Muscle layer of duodenum (tissue), 2 donors: ENCODE results near the gene LYRM4.

Experiments
- H3K27ac ChIP-seq: one replicate; pipeline ENCODE4 v1.7.0; 2013; ENCODE audit warnings: mild to moderate bottlenecking, low read length
- H3K27me3 ChIP-seq: one replicate; pipeline ENCODE4 v1.7.0; 2013; ENCODE audit warnings: low read depth, mild to moderate bottlenecking, control low read depth, low read length
- H3K36me3 ChIP-seq, 2 donors: one replicate each; pipeline ENCODE4 v1.7.0; 2013; ENCODE audit warnings: low read length in 2 of 2, control low read depth in 1 of 2, mild to moderate bottlenecking in 1 of 2; ENCODE audit not compliant: insufficient read depth in 2 of 2, control insufficient read depth in 1 of 2
- H3K4me1 ChIP-seq, 2 donors: one replicate each; pipeline ENCODE4 v1.7.0; 2013; ENCODE audit warnings: low read length in 2 of 2, mild to moderate bottlenecking in 2 of 2, control low read depth in 1 of 2, moderate library complexity in 1 of 2; ENCODE audit not compliant: insufficient read depth in 2 of 2, control insufficient read depth in 1 of 2
- H3K4me3 ChIP-seq, 2 donors: one replicate each; pipeline ENCODE4 v1.7.0; 2013; ENCODE audit warnings: low read length in 2 of 2, low read depth in 1 of 2, mild to moderate bottlenecking in 1 of 2
- H3K9me3 ChIP-seq, 2 donors: one replicate each; pipeline ENCODE4 v1.7.0; 2013; ENCODE audit warnings: low read length in 2 of 2, control low read depth in 1 of 2, mild to moderate bottlenecking in 1 of 2; ENCODE audit not compliant: control insufficient read depth in 1 of 2
- donor health status: healthy.

Gene LYRM4

DNA sequence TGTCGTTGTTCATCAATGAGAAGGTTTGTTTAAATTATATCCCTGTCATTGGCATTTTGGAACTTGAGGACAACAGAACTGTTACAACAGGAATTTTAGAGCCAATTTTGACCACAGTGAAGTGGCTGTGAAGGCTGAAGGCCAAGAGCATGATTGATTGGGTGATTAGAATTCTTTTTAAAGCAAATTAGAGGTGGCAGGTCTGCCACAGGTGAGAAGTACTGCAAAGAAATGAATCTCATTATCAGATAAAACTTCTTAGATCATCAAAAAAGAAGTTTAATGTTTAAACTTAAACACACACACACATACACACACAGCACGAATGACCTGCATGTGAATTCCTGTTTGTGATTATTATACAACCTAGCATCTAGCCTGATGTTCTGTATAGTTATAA, 32.9 kb upstream of the LYRM4 start:
- H3K9me3 ChIP-seq = no peaks in the 10 kb centered on the region
- no peak overlapping the region for H3K27ac ChIP-seq
- no peaks in the 10 kb centered on the region for H3K27me3 ChIP-seq
- H3K36me3 ChIP-seq = no peaks in the 10 kb centered on the region
- H3K4me1 ChIP-seq = peaks cover 0 to 11% of the 10 kb centered on the region in 2 donors
- H3K4me3 ChIP-seq = no peak overlapping the region

DNA sequence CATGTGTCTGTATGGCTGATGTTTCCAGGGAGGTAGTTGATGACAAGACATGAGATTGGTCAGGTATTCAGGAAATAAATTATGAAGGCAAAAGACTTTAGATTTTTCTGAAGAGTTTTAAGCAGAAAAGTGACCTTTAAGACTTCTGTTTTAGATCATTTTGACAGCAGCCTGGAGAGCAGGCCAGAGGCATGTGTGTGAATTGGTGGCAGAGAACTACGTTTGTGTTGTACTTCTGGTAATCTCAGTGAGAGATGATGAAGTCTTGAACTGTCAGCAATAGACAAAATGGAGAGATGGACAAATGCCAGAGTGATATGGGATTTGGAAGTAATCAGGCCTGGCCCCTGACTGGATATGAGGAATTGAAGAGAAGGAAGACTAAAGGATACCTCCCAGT, 31.4 kb upstream of the LYRM4 start:
- H3K4me3 ChIP-seq = no peak overlapping the region
- no peaks in the 10 kb centered on the region for H3K27me3 ChIP-seq
- H3K36me3 ChIP-seq = no peaks in the 10 kb centered on the region
- no peak overlapping the region for H3K27ac ChIP-seq
- peaks cover 0 to 23% of the 10 kb centered on the region in 2 donors for H3K4me1 ChIP-seq
- no peaks in the 10 kb centered on the region for H3K9me3 ChIP-seq

DNA sequence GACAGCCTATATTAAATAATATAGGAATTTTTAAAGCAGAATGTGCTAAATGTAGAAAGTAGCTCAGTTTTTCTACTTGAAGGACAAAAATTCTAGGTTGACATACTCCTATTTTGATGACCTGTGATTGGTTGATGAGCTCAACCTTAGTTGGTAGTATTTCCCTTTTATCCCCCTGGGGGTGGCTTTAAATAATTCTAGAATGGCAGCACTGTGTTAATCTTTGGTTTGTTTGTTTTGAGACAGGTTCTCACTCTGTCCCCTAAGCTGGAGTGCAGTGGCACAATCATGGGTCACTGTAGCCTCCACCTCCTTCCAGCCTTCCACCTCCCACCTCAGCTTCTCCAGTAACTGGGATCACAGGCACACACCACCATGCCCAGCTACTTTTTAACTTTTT, 29.8 kb upstream of the LYRM4 start:
- Histone ChIP-seq H3K4me1 (peaks cover 0 to 23% of the 10 kb centered on the region in 2 donors), H3K4me3 (no peak overlapping the region), H3K27ac (no peak overlapping the region), H3K36me3 (no peaks in the 10 kb centered on the region), H3K9me3 (no peaks in the 10 kb centered on the region), H3K27me3 (no peaks in the 10 kb centered on the region)

DNA sequence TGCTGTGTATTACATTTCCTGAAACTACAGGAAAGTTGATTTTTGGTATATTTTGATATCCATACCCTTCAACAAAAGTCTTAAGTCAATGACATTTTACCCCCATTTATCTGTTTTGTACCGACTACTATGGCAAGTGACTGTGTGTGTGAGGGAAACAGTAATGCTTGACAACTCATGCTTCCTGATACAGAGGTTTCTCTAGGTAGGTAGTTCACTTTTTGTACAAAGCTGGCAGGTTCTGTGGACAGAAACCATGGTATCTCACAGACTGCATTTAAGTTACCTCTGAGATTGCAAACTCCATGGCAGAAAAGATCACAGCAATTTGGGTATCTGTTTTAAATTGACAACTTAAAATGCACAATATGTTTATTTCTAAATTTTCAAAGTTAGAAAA, 29.3 kb upstream of the LYRM4 start:
- no peaks in the 10 kb centered on the region for H3K36me3 ChIP-seq
- peaks cover 0 to 22% of the 10 kb centered on the region in 2 donors for H3K4me1 ChIP-seq

DNA sequence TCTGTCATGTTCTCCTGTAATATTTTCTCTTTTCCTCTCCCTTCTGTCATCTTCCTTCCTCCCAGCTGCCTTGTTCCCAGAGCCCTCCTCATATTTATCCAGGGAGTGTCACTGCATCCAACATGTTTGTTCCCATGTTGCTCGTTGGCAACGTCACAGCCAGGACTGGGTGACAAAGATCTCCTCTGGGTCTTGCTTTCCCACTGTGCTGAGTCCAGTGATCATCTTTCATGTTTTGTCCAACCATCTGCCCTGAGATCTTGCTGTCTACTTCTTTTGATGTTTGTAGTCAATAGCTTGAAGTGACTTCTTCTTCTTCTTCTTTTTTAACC, 27.2 kb upstream of the LYRM4 start:
- H3K4me3 ChIP-seq = no peak overlapping the region
- no peak overlapping the region for H3K27ac ChIP-seq
- no peaks in the 10 kb centered on the region for H3K36me3 ChIP-seq
- no peaks in the 10 kb centered on the region for H3K27me3 ChIP-seq
- no peaks in the 10 kb centered on the region for H3K9me3 ChIP-seq
- peaks cover 0 to 15% of the 10 kb centered on the region in 2 donors for H3K4me1 ChIP-seq

More for the DNA sequence above, 29.3 kb upstream of the LYRM4 start:
- Histone ChIP-seq H3K27ac (no peak overlapping the region), H3K4me3 (no peak overlapping the region), H3K27me3 (no peaks in the 10 kb centered on the region), H3K9me3 (no peaks in the 10 kb centered on the region)

DNA sequence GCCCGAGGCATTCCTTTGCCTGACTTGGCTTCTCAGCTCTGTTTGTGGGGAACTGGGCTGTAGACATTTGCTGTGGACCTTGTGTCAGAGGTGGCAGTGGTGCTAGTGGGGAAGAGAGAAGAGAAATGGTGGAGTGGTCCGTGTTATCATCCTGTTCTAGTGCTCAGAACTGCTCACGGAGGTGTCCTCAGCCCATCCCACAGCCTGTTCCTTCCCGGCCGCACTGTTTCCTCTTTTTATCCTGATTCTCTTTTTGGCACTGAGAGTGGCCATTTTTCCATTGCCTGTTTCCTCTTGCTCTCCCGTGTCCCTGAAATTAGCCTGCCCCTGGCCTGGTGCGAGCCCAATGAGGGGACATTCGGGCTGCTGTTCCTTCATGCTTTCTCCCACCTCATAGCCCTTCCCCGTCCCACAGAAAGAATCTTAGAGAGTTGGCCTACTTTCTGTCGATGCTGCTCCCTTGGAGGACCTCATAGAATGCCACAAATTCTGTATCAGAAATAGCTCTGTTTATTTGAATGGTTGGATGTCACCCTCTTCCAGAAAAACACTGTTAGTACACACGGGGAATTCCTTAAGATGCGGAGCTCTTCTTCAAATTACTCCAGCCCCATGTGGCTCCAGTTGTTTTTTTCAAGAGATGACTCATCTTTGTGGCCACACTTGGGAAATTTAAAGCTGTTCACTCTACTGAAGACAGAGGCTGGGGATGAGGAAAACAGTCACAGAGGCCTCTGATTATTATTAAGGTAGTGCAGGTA, 26.6 kb upstream of the LYRM4 start:
- Histone ChIP-seq H3K27ac (no peak overlapping the region), H3K9me3 (no peaks in the 10 kb centered on the region), H3K36me3 (no peaks in the 10 kb centered on the region), H3K4me3 (no peak overlapping the region), H3K27me3 (no peaks in the 10 kb centered on the region), H3K4me1 (peaks cover 0 to 15% of the 10 kb centered on the region in 2 donors)

DNA sequence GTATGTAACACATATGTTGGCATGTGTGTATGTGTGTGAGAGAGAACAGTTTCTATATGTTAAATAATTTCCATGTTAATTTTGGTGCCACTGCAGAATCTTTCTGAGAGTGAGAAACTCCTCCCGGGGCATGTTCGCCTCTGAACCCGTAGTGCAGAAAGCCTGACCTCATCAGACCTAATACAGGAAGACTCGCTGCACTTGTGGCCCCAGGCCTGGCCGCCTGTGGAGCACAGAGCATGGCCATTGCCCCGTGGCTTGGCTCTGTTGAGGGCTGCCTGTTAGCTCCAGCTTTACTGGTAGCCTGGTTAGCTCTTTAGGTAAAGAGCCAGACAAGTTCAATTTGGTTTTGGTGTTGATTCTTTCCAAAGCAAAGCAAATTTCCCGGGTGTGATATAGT, 26.0 kb upstream of the LYRM4 start:
- Histone ChIP-seq H3K4me3 (no peak overlapping the region), H3K27me3 (no peaks in the 10 kb centered on the region), H3K27ac (no peak overlapping the region), H3K4me1 (peaks cover 0 to 15% of the 10 kb centered on the region in 2 donors), H3K36me3 (no peaks in the 10 kb centered on the region), H3K9me3 (no peaks in the 10 kb centered on the region)

DNA sequence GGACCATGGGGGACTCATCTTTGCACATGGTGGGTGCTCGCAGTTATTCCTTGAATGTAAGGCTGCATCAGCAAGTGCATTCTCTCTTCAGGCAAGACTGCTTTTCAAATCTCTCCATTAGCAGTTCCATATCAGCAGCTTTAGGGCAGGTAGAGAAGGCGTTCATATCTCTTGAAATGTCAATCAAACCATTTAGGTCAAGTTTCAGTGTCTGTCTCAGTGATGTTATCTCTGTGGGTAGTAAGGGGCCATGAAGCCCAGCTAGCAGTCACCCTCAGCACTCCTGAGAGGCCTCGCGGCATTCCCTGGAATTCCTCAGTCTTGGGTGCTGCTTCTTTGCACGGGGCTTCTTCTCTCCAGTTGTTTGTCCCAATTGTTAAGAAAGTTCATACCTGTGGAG, 24.8 kb upstream of the LYRM4 start:
- Histone ChIP-seq H3K27me3 (no peaks in the 10 kb centered on the region), H3K4me1 (peaks cover 0 to 15% of the 10 kb centered on the region in 2 donors), H3K27ac (no peak overlapping the region), H3K4me3 (no peak overlapping the region), H3K36me3 (no peaks in the 10 kb centered on the region), H3K9me3 (no peaks in the 10 kb centered on the region)

DNA sequence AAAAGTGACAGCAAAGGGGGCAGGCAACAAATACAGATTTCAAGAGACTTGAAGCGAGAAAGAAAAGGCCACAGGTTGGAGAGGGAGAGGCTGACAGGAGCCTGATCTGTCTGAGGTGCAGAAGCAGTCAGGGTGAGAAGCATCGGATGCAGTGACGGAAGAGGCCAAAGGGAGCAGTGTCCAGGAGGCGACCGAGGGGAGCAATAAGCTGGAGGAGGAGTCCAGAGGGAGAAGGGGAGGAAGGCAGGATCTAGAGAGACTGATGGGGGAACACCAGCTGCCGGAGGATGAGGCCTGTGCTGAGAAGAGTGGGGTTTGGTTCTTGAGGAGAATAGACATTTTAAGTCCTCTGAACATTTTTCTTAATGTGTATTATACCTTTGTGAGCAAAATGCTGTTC, 24.3 kb upstream of the LYRM4 start:
- no peak overlapping the region for H3K27ac ChIP-seq
- H3K9me3 ChIP-seq = no peaks in the 10 kb centered on the region
- no peaks in the 10 kb centered on the region for H3K27me3 ChIP-seq
- no peaks in the 10 kb centered on the region for H3K36me3 ChIP-seq
- H3K4me1 ChIP-seq = peaks cover 0 to 15% of the 10 kb centered on the region in 2 donors
- no peak overlapping the region for H3K4me3 ChIP-seq

DNA sequence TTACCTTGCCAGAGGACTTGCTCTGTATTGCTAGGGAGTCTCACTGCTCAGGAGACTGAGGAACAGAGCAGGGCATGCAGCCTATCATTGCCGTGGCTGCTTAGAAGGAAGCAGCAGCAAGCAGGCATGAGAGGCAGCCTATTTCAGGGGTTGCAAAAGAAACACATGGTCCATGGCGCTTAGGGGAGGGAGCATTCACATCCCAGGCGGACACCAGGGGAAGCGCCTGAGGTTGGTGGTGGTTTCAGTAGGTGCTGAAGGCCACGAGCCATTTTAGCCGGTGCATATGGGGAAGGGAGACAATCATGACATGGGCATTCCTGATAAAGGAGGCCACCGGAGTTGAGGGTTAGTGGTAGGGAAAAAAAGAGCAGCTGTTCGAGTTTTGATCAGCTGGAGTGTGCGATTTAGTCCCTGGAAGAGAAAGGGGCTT, 21.5 kb upstream of the LYRM4 start:
- Histone ChIP-seq H3K36me3 (no peaks in the 10 kb centered on the region), H3K27ac (no peak overlapping the region), H3K27me3 (no peaks in the 10 kb centered on the region), H3K9me3 (no peaks in the 10 kb centered on the region), H3K4me3 (no peak overlapping the region), H3K4me1 (peaks cover 0 to 3% of the 10 kb centered on the region in 2 donors)

DNA sequence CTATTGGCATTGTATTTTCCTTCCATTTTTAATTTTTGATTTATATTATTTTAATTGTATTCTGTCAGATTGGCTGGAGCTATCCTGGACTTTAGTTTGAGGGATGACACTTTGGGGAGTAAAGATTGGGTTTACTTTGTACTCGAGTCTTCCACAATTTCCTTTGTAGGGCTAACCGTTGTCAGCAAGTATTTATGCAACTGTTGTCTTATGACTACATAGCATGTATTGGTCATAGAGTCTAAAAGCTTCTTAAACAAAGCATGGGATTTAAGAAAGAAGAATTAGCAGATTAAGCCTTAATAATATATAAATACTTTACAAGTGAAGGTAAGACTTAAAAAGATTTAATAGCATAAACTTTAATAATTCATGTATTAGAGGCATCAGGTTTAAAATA, 20.2 kb upstream of the LYRM4 start:
- Histone ChIP-seq H3K36me3 (no peaks in the 10 kb centered on the region), H3K4me1 (no peaks in the 10 kb centered on the region), H3K4me3 (no peak overlapping the region), H3K27me3 (no peaks in the 10 kb centered on the region), H3K9me3 (no peaks in the 10 kb centered on the region), H3K27ac (no peak overlapping the region)

DNA sequence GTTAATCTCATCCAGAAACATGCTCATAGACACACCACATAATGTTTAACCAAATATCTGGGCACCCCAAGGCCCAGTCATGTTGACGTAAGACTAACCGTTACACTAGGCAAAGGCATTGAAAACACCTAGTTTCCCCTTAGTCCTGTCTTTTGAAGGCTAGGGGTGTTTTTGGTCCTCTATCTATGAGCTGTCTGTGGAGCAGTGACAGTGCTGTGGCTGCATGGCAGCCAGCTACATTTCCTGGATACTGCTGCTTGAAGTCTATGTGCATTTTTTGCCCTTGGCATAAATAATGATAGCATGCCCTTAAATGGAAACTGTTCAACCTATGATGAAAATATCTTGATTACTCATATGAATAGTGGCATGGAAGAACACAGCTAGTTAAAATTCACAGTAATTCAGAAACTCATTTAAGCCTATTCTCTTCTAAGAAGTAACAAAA, 19.2 kb upstream of the LYRM4 start:
- Histone ChIP-seq H3K27ac (no peak overlapping the region), H3K4me1 (no peaks in the 10 kb centered on the region), H3K27me3 (no peaks in the 10 kb centered on the region), H3K36me3 (no peaks in the 10 kb centered on the region), H3K9me3 (no peaks in the 10 kb centered on the region), H3K4me3 (no peak overlapping the region)
